GM19023 (cell line): ENCODE measurements around the gene ASB7.

Experiments used
- ATAC-seq: cut with Tn5 transposase; IDR thresholded peaks from one replicate; pipeline ENCODE4 v1.9.1; 2021; ENCODE audit warnings: mild to moderate bottlenecking, moderate library complexity; ENCODE audit not compliant: unreplicated experiment

ASB7 gene

DNA sequence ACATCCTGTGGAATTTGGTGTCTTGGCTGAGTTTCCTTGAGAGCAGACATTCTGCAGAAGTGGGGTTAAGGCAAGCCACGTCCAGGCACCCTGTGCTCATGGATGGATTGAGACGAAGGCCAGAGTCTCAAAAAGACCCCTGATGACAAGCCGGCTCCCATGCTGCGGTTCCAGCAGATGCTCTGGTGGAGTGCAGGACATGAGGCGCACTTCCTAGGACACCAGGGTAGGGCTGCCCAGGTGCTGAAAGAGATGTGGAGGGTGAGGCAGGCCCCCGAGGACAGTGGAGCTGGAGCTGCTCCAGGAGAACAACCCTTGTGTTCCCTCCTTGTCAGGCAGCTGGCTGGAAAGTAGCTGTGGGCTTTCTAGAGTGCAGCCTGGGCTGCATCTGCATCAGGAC, 81.0 kb downstream of the ASB7 start:
- no peak for ATAC-seq

DNA sequence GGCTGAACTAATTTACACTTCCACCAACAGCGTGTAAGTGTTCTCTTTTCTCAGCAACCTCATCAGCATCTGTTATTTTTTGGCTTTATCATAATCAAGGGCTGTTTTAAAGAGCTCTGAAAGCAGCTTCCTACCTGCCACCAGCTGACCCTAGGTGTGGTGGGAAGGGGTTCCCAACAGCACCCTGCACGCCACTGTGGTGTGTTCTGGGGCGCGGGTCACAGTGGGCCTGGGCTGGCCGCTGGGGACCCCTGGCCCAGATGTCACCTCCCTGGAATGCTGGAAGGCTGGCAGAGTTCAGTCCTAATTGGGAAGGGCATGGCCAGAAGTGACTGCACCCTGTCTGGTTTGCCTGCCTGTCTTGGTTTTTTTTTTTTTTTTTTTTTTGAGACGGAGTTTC, 82.2 kb downstream of the ASB7 start:
- ATAC-seq, result no peak

DNA sequence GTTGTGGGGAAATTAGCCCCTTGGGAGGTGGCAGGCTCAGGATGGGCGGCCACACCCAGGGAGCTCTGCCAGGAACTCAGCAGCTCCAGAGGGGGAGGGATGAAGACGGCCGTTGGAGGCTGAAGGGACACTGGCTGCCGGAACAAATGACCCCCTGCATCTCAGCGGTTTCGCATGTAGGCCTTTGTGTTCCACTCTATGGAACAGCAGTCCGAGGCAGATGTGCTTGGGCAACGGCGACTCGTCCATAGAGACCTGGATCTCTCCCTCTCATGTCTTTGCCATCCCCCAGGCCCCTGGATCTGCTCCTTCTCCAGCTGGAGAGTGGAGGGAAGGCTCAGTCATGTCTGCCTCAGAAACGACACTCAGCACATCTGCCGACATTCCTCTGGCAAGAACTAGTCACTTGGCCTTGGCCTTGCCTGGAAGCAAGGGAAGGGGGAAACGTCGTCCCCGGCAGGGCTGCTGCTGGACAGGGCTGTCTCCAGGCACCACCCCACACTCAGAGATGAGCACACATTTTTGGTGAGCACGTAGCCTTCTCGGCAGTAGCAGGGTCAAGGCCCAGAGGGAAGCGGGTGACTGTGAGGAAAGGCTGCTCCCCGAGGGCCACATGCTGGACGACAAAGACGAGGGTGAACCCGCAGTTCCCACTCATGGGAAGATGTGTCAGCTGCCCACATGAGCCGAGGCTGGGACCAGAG, 83.8 kb downstream of the ASB7 start:
- no peak for ATAC-seq

DNA sequence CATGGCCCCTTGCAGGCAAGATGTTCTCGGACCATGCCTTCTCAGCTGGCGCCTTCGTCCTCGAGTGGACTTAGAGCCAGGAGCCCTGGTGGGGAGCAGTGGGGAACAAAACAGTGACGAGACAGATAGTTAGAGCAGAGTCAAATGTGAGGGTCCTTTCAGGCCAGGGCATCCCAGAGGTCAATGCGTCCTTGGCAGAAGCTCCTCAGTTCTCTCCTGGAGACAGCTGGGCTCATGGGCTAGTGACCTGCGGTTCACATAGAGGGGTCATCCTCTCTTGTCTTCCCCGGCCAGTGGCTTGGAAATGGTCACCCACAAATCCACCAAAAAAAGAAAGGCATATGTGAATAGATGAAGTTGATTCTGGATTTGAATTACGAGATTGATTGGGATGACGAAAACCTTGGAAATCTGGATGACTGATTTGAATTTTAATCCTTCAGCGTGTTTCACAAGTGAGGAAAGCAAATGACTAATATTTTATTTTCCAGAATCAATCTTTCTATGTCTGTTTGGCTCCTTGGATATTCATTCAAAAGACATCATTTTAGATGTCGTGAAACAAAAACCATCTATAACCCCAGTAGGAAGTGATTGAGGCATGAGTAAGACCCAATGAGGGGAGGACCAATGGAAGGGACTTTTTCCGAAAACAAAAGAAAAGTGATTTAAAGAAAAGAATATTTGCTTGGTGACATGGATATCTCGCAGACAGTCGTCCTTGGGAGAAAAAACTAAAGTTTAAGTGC, 84.5 kb downstream of the ASB7 start:
- no peak for ATAC-seq

DNA sequence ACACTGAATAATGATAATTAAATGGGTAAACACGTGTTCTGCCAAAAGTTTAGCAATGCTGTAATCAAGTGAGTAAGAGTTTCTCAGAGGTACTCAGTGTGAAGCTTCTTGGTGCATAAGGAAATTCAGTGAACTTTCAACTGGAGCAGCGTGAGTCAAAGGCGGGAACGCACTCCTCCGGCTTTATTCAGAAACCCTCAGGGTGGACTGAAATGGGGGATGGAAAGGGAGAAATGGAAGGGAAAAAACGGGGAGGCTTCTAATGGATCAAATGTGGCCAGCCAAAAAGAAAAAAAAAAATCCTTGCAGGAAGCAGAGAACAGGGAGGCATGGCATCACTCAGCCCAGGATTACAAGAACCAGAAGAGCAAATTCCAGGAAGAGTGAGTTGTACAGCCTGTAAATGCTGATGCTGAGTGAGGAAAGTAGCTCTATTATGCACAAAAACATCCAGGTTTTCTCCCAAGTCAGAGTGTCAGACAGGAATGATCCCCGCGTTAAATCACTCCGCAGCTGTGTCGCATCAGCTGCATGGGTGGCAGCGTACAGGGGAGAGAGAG, 85.3 kb downstream of the ASB7 start:
- ATAC-seq, result no peak

DNA sequence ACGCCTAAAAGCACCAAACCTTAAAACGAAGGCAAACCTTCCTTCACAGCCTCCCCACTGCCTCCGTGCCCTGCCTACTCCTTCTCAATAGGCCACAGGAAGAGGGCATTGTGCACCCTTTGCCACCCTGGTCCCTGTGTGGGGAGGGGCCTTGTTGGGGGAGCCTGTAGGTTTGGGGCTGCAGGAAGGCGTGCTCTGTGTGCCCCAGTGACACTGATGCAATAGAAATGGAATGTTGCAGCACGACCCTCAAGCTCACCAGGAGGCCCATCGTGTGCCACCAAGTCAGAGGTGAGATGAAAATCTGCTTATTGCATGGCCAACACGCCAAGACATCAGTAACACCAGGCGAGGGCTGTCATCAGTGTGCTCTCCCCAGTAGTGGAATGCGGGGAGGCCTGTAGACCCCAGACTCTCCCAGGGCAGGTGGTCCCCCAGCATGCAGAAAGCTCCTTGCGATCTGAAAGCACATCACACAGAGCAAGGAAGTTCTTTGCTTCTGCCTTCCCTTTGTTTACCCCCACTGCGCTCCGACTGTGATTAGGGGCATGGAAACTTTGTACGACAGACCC, 86.2 kb downstream of the ASB7 start:
- no peak for ATAC-seq

DNA sequence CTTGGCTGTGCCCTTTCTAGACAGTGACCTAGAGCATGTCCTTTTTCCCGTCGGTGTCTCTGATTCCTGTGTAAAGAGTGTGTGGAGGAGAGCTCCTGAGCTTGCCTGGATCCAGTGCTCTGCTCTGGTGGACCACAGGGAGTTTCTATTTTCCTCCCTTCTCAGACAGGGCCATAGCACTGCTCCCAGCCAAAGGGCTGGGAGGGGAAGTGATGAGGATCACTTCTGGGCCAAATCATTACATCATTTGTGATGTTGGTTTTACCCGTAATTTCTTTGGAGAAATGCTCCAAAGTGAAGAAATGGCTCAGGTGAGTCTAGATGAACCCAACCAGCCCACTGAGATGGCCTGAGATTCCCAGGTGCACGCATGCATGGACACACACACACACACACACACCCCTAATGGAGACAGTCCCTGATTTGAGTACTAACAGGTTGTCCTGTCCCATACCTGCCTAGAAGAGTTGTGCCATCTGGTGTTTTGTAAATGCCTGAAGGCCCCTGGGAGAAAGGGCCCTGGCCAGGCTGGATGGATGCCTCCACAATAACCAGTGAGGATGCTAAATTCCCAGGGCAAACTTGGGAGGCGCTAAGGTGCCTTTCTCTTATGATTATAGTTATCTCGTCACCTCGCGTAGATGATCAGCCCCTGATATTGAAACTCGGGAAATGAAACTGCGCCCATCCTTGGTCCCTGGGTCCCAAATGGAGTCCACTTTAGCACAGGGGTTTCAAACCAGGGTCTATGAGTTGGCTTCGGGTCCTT, 86.9 kb downstream of the ASB7 start:
- ATAC-seq, result no peak

DNA sequence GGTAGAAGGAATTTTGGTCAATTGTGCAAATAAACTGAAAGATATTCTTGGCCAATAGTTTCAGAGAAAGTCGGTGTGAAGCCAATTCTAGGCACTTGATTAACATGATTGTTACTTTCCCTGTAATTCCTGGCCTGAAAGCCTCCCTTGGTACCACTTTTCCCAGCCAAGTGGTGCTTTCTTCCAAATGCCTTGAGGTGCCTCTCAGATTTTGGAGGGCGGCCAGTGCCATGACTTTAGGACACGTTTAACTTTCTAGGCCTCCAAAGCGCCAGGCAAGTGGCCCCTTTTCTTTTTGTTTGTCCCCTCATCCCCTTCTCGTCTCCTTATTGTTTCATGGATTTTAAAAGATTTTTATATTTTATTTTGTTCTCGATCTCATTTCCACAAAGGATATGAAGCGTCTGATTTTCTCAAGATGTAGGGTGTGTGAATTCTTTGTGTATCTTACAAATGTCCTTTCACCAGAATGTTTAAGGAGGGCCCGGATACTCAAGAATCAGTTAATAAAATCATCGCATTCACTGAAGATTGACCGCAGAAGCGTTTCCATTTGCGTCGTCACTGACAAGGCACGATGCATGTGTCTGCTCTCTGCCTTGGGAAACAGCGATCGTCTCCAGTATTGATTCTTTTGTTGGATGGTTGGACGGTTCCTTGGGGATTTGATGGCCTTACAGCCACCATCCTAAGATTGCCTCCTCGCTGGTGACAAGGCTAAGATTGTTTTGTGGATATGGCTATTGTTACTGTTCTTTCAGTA, 87.8 kb downstream of the ASB7 start:
- no peak for ATAC-seq

DNA sequence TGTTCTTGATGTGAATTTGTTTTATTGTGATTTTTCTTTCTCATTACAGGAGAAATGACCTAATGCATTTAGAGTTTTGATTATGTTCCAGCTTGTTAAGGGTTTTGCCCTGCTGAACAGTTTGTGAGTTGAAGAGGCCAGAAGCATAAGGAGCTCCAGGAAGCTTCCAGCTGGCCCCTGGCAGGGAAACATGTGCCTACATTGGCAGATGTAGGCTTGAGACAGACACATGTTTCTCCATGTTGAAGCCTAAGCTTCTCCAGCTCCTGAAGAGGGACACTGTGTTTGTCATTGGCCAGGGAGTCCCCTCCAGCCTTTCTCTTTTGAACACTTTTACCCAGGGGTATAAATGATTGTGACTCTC, 88.4 kb downstream of the ASB7 start:
- no peak for ATAC-seq

DNA sequence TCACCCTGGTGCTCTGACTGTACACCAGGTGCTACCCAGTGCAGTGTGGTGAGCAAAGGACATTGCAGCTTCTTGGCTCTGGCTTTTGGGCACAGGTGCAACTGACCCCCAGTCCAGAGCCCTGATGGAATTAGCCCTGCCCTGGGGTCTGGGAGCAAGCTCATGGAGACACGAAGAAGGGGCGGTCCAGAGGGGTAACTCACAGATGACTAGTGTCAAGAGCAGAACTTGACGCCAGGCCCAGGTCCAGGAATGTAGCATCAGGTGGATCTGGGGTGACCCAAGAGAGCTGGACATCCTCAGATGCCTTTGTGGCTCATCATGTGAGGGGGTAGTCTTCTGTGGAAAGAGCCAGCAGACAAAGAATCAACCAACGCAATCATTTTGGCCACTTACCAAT, 88.9 kb downstream of the ASB7 start:
- ATAC-seq, result no peak

DNA sequence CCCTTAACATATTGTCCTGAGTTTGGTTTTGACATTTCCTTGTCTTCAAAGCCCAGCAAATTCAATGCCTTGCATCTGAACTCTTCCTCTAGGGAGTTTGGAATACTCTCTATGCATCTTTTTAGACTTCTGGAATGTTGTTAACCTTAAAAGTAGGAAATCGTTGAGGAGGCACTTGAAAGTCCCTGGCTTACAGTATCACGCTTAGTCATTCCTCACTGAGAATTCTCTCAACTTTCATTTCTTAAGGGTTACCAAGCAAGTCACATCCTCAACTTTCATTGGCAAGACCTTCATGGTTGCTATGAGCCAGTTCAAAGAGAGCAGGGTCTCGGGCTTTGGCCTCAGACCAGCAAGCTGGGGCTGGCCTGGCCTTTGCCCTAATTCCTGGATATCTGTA, 89.9 kb downstream of the ASB7 start:
- no peak for ATAC-seq

DNA sequence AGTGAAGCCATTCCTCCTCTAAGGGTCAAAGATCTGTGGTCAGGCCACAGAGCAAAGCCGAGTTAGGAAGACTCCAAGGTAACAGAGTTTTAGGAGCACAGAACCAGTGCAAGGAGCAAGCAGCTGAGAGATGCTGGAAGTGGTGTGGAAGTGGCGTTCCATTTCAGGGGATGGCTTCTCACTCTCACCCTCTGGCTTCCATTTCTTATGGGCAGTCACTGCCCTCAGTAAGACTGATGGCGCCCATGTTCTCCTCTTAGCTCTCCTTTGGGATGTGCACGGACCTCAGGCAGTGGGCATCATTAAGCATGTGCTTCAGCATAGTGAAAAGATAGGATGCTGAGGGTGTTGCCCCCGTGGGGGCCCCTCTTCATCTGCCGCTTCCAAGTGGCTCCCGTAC, 90.3 kb downstream of the ASB7 start:
- no peak for ATAC-seq

DNA sequence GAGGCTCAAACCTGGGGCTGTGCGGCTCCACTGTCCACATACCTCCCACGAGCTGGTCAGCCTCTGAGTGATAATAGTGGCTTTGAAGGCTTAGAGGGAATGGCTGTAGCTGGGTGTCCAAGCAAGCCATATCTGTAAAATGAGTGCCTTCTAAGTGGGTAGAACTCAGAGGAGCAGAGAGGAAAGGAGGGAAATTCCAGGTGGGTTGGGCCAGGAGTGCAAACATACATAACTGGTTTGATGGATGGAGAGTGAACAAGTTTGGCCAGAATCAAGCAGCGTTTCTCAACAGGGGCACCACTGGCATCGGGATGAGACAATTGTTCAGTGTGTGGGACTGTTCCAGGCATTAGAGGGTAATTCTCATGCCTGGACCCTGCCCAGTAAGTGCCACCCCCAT, 91.1 kb downstream of the ASB7 start:
- ATAC-seq, result no peak

DNA sequence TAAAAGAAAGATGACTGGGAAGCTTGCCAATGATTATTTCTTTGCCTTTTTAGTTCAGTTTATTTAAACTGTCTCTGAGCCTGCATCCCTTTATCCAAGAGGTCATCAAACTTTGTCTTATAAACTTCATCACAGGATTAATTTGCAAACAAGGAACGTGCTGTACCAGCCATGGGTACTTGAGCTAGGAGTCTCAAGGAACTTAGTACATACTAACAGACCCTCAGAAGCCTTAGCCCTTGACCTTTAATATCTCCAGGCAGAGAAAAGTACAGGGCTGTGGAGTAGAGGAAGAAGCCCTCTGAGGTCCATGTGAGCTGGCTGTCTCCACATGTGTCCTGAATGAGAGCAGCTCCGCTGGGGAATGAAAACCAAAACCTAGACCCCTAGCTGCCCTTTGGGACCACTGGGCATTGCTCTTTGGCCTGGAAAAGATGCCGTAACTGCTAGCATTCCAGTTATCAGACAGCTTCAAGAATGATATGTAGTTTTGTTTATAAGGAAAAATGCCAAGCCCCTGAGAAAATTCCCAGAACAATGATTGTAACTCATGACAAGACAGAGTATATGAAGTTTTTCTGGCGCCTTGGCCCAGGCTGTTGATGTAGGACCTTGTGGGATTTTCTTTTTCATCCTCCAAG, 92.1 kb downstream of the ASB7 start:
- ATAC-seq, result no peak

DNA sequence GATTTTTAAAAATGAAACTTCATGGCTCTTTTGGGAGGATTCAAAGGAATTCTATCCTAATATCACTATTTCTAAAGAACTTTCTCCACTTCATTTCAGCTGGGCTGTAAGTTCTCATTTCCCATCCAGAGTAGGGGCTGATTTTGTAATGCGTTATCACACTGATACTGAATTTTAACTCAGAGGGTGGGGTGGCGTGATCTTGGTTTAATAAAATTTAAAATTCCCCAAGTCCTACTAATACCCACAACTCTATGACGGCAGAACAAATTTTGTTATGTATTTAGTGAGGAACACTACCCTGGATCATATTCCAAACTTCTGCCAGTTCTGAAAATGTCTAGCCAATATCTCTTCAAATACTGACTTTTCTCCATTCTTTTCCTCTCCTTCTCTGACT, 92.7 kb downstream of the ASB7 start:
- no peak for ATAC-seq

DNA sequence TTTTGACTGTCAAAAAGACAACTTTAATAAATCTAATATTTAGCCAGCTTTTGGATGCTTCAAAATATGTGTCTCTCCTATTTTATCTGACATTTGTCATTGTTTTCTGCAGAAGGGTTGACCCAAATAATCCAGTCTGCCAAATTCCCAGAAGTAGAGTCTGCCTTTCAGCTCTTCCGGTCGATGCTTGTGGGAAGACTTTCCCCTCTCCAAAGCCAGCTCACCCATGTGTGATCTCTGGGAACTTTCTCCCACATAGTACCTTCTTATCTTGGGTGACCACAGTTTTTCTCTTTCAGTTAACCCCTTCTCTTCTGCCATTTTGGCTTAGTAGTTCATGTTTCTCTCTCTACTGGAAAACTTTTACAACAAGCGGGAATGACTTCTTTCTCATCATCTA, 94.1 kb downstream of the ASB7 start:
- ATAC-seq, result no peak
